Peyer's patch (tissue), 4 donors: ENCODE data around the gene RAP1A.

Experiments
- CTCF ChIP-seq, 6 experiments: fragments of 450-650 bp in 4 of 6; fragments of 200-600 bp in 2 of 6; sonication (generic) in 1 of 6; IDR thresholded peaks; one replicate each; pipeline ENCODE4 v1.5.1; 2017 to 2019; ENCODE audit warnings: antibody characterized with exemption in 6 of 6, mild to moderate bottlenecking in 3 of 6, moderate library complexity in 1 of 6
- POLR2A ChIP-seq, 2 donors: fragments of 450-650 bp; IDR thresholded peaks; one replicate each; pipeline ENCODE4 v1.5.1; 2017; ENCODE audit warnings: antibody characterized with exemption in 2 of 2, mild to moderate bottlenecking in 2 of 2, moderate library complexity in 2 of 2

GRCh38 chr1:111656086-111657017, 36.8 kb downstream of the RAP1A start:
- TF ChIP-seq CTCF (IDR thresholded peaks at IDR 0.05) (peak in 5 of 6 experiments; percentile 49 to 82 (median 74)), POLR2A (IDR thresholded peaks at IDR 0.05) (no peak)
